HG02970 (cell line): Measurements from ENCODE around the gene SMU1.
A peak's percentile ranks its signal among the peaks of the same experiment; 100 is the strongest.

ENCODE experiments used
- ATAC-seq: cut with Tn5 transposase; IDR thresholded peaks from one replicate; pipeline ENCODE4 v1.9.1; 2021; ENCODE audit warnings: mild to moderate bottlenecking, moderate library complexity, moderate number of reproducible peaks; ENCODE audit not compliant: unreplicated experiment, low FRiP score

SMU1 gene

GRCh38 chr9:33076046-33077004, at the start of gene SMU1:
Gene SMU1 (minus strand): TSS chr9:33076674. CDS start chr9:33076608, 66 bp downstream.
- peak; percentile 98 for ATAC-seq

GRCh38 chr9:33125461-33125860, 49.0 kb upstream of the SMU1 start:
- no peak for ATAC-seq

GRCh38 chr9:33124751-33125381, 48.4 kb upstream of the SMU1 start:
- ATAC-seq, result no peak

DNA sequence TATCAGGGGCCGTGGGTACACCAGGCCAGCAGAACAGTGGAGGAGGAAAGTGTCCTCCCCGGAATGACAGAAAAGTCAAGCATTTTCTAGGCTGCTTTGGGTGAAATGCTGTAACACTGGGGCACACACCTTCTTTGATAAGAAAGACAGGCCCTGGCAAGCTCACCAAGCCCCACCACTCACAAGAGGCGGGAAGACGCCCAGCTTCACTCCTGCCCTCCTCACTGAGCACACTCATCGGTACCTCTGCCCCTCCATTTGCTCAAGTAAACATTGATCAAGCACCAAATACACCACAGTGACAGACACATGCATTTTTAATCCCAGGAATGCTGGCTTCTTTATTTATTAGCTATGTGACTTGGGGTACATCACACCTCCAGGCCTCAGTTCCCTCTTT, 47.6 kb upstream of the SMU1 start:
- ATAC-seq, result no peak

DNA sequence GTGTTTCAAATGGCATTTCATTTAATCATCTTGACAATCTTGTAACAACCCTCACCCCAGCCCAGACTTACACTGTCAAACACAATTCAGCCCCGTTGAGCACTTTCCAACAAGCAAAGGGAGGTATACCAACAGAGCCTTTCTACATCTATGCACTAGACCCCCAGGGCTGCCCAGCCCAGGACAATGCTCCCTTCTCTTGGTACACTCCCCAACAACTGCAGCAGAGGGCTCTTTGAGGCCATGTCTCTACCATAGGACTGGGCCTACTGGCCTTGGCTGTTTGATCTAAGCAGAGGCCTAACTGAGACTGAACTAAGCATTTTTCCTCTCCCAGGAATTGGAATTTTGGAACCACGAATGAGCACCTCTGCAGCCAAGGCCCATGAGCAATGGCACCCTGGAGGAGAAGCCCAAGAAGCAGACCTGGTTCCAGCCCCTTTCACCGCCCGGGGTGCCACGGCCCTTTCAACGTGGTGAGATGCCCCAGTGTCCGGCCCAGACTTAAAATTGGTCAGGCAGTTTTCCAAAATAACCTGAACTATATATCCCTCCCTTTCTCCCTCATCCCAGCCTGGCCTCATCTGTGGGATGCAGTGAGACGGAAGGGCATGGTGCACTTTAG, 47.0 kb upstream of the SMU1 start:
- ATAC-seq, result no peak

DNA sequence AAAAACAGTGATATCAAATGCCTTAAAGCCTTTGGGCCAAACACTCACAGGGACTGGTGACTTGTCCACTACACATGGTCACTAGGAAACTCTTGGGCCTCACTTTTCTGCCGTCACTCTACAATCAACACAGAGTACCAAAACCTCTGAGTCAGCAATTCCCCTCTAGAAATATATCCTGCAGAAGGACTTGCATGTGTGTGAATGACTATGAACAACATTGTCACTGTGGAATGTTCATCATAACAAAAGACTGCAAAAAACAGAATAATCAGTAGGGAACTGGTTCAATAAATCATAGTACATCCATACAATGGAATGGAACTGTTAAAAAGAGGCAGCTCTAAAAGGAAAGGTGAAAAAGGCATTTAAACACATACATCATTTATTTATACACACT, 44.1 kb upstream of the SMU1 start:
- no peak for ATAC-seq

- ATAC-seq, result no peak
Observed at GRCh38 chr9:33117796-33118195, 41.3 kb upstream of the SMU1 start.

- no peak for ATAC-seq
Observed at GRCh38 chr9:33117306-33117705, 40.8 kb upstream of the SMU1 start.

GRCh38 chr9:33116860-33117259, 40.4 kb upstream of the SMU1 start:
- no peak for ATAC-seq

DNA sequence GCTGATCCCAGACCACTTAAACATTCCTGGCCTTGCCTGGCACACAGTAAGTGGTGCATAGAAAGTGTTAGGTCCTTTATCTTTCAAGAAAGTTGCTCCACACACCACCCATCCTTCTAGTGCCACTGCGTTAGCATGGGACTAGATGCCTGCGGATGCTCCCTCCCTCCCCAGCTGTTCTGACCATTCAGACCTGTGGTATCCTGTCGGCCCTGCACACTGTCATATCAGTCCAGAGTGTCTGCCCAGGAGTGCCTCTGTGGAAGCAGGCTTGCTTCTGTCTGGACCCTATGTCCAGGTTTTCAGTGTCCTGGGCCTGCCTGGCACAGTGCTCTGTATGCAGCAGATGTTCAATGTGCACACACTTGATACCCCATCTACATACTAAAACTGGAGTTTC, 38.3 kb upstream of the SMU1 start:
- no peak for ATAC-seq

DNA sequence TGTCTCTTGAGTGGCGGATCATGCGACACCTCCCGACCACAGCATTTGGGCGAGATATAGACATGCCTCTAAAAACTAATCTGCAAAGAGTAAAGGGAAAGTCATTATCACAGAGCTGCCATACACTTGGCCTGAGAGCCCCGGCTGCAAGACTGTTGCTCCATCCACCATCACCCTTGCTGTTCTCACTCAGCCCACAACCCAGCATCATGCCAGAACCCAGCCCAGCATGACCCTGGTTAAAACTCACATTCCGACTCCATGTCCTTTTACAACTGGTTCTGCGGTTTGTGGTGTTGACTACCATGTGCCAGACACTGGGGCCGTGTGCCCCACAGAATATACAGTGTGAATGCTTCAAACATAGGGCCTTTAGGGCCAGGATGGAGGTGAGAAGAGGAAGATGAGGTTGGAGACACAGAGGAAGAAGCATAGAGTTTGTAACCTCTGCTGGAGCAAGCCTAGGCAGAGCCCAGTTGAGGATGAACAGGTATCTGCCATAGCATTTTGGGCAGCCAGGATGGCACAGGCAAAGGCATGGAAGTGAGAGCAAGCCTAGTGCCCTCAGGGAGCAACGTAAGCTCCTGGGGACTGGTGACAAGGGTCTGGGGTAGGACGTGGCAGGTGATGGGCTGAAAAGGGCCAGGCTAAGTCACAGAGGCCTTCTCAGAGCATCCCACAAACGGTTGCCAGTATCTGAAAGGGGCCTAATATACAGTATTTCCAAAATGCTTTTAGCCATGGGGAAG, 37.5 kb upstream of the SMU1 start:
- ATAC-seq, result no peak

GRCh38 chr9:33112094-33112493, 35.6 kb upstream of the SMU1 start:
- no peak for ATAC-seq

DNA sequence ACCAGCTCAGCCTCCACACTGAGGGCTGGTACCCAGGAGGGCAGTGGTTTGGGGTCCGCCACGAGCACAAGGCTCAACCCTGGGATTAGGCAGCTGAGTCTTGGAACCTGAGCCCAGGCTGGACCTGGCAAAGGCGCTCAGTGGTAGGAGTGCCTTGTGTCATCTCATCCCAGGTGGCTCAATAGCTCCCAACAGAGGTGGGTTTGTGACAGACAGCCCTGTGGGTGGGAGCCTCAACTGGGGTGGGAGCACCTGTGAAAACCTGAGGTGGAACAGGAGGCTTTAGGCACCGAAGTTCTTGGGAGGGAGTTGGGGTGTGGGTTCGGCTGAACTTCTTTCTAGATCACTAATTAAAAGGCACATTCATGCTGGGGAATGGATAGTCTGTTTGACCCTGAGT, 35.2 kb upstream of the SMU1 start:
- ATAC-seq, result no peak

GRCh38 chr9:33110686-33111085, 34.2 kb upstream of the SMU1 start:
- no peak for ATAC-seq

DNA sequence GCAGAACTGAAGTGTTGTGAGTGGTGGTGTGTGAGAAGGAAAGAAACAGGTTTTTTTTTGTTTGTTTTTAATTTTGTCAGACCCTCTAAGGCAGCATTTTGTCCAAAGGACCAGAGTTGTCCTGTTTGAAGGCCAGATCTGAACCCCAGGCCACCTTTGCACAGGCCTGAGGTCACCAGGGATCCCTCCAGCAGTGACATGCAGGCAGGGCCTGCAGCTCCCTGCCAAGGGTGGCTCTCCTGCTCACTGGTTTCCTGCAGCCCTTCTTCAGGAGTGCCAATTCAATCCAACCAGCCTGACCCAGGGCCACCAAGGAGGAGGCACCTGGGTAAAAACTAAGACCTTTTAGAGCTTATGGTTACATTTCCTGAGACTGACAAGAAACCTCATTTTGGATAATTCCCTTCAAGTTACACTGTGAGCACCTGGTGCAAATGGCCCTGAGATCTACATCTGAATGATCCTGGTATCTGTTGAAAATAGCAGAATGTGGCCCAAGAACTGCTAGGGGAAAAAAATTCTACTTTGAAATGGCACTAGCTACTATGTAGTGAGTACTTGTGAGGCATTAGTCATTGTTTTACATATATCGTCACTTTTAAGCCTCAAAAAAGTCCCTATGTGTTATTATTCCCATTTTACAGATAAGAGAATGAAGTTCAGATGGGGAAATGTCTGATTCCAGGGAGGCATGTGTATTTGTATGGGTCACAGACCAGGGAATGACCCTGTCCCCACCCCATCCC, 33.5 kb upstream of the SMU1 start:
- no peak for ATAC-seq

- no peak for ATAC-seq
Observed at GRCh38 chr9:33109097-33109496, 32.6 kb upstream of the SMU1 start.

GRCh38 chr9:33108472-33108871, 32.0 kb upstream of the SMU1 start:
- ATAC-seq, result no peak

- no peak for ATAC-seq
Observed at GRCh38 chr9:33107762-33108161, 31.3 kb upstream of the SMU1 start.

GRCh38 chr9:33106827-33107621, 30.6 kb upstream of the SMU1 start:
- ATAC-seq, result no peak
